Activated gamma-delta T cell treated with Interleukin-2 at 50 U/mL for 16 hours (primary cell): Measurements from ENCODE around the gene GGNBP2.
"Not testable (repeated sequence)": the region's sequence is repeated elsewhere in the genome, so short reads cannot be mapped to it uniquely, and the experiment has no call there.

Source experiments
- DNase-seq: peaks from one replicate; pipeline ENCODE4 v3.0.0-alpha.2; 2020

GGNBP2 gene

GRCh38 chr17:36602924-36603384, 58.2 kb downstream of the GGNBP2 start:
- DNase-seq: peak; percentile 59

- DNase-seq: not testable (repeated sequence)
These were observed 60.3 kb downstream of the GGNBP2 start for GRCh38 chr17:36605028-36605427.

DNA sequence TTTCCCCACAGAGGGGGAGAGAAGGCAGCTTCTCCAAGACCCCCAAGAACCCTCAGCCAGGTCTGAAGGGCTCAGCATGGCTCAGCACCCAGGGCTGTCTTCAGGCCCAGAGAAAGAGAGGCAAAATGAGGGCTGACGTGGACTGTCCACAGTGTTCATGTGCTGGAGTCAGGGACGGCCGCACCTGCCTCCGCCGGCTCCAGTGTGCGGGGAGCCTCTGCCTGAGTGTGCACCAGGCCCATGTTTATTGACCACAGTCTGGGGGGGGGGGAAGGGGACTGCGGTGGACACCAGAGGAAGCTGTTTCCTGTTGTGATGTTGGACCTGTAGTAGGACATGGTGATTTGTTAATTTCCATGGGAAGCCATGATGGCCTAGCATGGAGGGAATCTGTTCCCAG, 63.6 kb downstream of the GGNBP2 start:
- no peak for DNase-seq

GRCh38 chr17:36608794-36609497, 64.2 kb downstream of the GGNBP2 start:
- DNase-seq: no peak

DNA sequence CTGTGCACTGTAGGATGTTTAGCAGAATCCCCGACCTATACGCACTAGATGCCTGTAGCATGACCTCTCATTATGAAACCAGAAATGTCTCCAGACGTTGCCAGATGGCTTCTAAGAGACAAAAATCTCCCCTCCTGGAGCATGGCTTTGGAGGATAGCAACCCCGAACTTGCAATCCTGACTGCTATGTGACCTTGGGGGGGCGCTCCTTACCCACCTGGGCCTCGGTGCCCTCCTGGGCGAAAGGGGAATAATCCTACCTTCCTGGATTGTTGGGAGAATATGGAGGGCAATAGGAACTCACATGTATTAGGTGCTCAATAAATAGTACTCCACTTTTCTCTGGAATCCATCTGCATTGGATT, 64.8 kb downstream of the GGNBP2 start:
- DNase-seq: no peak

- no peak for DNase-seq
These were observed 65.8 kb downstream of the GGNBP2 start for GRCh38 chr17:36610474-36610873.

DNA sequence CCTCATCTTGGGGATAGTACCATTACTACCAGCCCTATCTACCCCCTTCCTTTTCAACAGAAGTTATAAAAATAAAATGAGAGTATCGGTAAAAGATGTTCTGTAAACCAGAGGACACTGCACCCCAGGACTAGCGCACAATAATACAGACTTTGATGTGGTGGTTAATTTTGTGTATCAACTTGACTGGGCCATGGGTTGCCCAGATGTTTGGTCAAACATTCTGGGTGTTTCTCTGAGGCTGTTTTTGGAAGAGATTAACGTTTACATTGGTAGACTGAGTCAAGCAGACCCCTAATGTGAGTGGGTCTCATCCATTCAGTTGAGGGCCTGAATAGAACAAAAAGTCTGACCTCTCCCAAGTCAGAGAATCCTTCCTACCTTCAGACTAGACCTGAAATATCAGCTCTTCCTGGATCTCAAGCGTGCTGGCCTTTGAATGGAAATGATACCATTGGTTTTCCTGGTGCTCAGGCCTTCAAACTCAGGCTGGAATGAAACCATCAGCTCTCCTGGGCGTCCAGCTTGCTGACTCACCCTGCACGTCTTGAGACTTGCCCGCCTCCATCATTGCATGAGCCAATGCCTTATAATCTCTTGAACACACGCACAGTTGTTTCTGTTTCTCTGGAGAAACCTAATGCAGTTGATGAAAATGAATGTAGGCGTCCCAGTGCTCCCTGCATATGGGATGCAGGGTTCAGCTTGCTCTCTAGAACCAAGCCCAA, 66.8 kb downstream of the GGNBP2 start:
- DNase-seq: no peak

DNA sequence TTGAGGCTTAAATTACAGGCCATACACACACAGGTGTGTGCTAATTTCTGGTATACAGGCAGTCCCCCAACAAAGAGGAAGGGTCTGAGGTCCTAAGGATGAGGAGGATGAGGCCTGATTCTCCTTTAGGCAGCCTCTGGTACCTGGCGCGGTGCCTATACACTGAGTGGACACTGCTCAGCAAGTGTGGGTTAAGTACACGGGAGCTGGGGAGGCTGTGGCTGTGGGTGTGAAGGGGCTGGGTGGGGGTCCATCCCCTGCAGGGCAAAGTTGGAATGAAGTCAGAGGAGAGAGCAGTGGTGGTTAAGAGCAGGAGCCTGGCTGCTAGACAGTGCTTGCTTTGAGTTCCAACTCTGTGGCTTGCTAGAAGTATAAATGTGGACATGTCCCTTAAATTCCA, 67.6 kb downstream of the GGNBP2 start:
- DNase-seq: no peak

- DNase-seq: no peak
These were observed 68.4 kb downstream of the GGNBP2 start for GRCh38 chr17:36613155-36613554.

GRCh38 chr17:36614081-36614480, 69.4 kb downstream of the GGNBP2 start:
- no peak for DNase-seq

DNA sequence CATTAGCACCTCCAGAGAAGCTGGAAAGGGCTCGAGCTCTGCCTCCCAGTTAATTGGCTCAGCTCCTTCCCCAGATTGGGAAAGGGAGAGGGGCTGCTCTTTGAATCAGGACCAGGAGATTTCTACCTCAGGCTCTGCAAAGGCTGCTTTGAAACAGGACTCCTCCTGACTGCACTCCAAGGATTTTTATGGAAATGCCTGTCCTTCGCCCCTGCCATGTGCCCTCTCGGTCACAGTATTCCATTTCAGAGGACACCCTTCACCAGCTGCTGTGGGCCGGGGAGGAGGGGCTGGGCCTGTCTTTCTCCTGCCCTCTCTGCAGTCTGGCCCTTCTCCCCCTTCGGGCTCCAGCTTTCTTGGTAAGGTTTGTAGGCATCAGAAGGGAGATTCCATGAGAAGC, 70.2 kb downstream of the GGNBP2 start:
- DNase-seq: no peak

- DNase-seq: no peak
These were observed 71.6 kb downstream of the GGNBP2 start for GRCh38 chr17:36616061-36617029.

- DNase-seq: no peak
These were observed 73.1 kb downstream of the GGNBP2 start for GRCh38 chr17:36617773-36618172.

DNA sequence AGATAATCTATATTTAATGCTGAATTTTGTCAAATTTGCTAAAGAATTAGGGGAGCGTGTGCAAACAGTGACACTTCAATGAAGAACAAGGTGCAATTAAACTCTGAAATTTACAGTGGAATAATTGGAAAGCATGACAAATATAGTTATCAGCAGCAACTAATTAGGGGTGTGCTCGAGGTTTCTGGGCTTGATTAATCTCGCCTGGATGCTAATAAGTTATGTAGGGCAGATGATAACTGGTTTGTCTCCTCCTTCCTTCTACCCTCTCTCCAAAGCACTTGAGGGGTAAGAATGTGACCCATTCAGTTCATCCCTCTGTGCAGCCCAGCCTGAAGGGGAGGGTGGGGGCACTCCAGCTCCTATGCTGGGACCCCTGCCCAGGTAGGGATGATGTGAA, 78.6 kb downstream of the GGNBP2 start:
- DNase-seq: no peak

- DNase-seq: no peak
These were observed 80.5 kb downstream of the GGNBP2 start for GRCh38 chr17:36625188-36625587.

- no peak for DNase-seq
These were observed 82.4 kb downstream of the GGNBP2 start for GRCh38 chr17:36627101-36627500.

GRCh38 chr17:36628576-36628975, 83.9 kb downstream of the GGNBP2 start:
- DNase-seq: no peak

DNA sequence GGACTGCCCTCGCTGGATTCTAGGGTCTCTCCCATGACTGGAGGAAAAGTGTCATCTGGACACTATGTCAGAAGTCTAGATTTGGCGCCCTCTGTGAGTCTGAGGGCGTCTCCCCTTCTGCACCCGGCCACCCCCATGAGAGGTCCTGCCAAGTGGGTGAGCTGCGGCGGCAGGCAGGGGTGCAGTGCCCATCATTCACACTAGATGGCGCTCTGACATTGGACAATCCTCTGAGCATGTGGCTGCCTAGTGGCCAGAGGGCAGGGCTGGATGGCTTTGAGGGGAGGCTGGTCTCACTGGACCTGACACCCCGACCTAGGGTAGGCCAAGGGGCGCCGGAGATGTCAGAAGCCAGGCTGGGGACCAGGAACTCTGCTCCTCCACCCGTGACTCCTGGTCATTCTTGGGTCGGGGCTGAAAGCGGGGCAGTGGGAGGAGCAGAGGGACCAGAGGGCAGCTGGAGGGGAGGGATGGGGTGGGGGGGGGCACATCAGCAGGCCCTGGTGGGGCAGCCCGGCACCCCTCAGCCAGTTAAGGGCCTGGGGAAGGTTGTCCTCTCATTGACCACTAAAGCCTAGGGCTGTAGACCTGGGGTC, 84.6 kb downstream of the GGNBP2 start:
- peak; percentile 78 for DNase-seq

GRCh38 chr17:36629970-36630502, 85.3 kb downstream of the GGNBP2 start:
- DNase-seq: no peak

DNA sequence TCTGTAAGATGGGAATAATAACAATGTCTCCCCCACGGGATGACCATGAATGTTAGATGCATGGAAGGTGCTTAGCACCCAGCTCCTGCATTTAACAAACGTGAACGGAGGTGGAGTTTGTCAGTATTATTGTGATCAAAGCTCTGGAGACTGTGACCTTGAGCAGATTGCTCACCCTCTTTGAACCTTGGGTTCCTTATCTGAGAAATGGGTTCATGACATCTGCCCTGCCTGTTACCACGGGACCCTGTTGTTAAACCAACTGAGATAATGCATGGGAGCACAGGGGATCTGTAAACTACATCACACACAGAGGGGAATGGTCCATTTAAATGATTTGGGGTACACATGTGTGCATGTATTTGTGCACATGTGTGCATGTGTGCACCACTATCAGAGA, 86.3 kb downstream of the GGNBP2 start:
- no peak for DNase-seq

GRCh38 chr17:36632916-36633771, 88.4 kb downstream of the GGNBP2 start:
- DNase-seq: no peak
